Measurements from ENCODE around the gene MLIP. TPM values are rescaled to one million over a fixed set of nuclear protein-coding genes. Genes with fewer than 3 reads are reported as not detected.

Gene MLIP
- total and polyA plus RNA-seq, 2 of the 13 experiments (the other 11 are each of a cell fraction or from before 2014, with no cell fraction given): 0.08 to 0.33 TPM

GRCh38 chr6:54315656-54316055 lies 204.4 kb downstream of the MLIP start (continued):
- TF ChIP-seq PBX3 (CRISPR knock-in tag; IDR thresholded peaks at IDR 0.05; ENCODE audit: borderline replicate concordance): no peak
- TF ChIP-seq KDM2A (CRISPR knock-in tag; IDR thresholded peaks at IDR 0.05; ENCODE audit: borderline replicate concordance, low read depth): no peak

Other genes starting within 250 kb of the MLIP start
- gene TINAG, start 197.0 kb downstream of the MLIP start, total RNA-seq (2016; rRNA removed; fragmentation: Illumina TruSeq; extraction: Trizol): 0.15 TPM in 1 of 2 replicates, not detected in the other
- 0.08 TPM in 1 of 2 replicates, not detected in the other for gene TINAG, start 197.0 kb downstream of the MLIP start, polyA plus RNA-seq (2011; rRNA removed)